HEK293 (cell line): ENCODE results near the gene GPR137C.

Experiments used
- ZNF174 ChIP-seq: fragments of 450-650 bp; formaldehyde crosslinking; IDR thresholded peaks from 2 replicates; pipeline ENCODE4 v1.5.0; 2017; ENCODE audit warnings: missing biosample characterization, mild to moderate bottlenecking, missing genetic modification characterization
- ZNF510 ChIP-seq: fragments of 450-650 bp; formaldehyde crosslinking; IDR thresholded peaks from 2 replicates; pipeline ENCODE4 v1.5.1; 2018; ENCODE audit warnings: mild to moderate bottlenecking, missing genetic modification characterization, missing biosample characterization; ENCODE audit not compliant: insufficient replicate concordance
- ZNF707 ChIP-seq: fragments of 450-650 bp; formaldehyde crosslinking; IDR thresholded peaks from 2 replicates; pipeline ENCODE4 v1.5.1; 2016; ENCODE audit warnings: missing biosample characterization, missing genetic modification characterization
- TF ChIP-seq, protein P1 (sequence below): fragments of 450-650 bp; formaldehyde crosslinking; IDR thresholded peaks from 2 replicates; pipeline ENCODE4 v1.5.1; 2016; ENCODE audit warnings: missing biosample characterization, missing genetic modification characterization
- TF ChIP-seq, protein P2 (sequence below): fragments of 450-650 bp; formaldehyde crosslinking; conservative IDR thresholded peaks from 2 replicates; pipeline ENCODE4 v1.5.1; 2016; ENCODE audit warnings: low read depth, missing biosample characterization, missing genetic modification characterization

DNA sequence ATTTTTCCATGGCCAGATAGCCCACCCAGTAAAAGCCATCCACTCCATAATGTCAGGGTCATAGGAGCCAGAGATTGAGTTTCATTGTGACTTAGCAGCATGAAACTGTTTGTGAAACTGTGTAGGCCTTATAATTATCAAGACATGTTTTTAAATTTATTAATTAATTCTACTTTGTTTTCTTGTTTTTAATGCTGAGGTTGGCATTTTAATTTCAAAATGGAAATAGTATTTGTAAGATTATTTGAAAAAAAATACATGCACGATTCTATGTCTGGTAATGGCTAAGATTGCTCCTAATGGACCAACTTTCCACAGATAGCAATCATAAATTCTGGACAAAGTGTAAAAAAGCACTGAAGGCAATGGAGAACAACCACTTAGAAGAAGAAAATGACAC, 67.1 kb downstream of the GPR137C start:
- TF ChIP-seq, protein P1, sequence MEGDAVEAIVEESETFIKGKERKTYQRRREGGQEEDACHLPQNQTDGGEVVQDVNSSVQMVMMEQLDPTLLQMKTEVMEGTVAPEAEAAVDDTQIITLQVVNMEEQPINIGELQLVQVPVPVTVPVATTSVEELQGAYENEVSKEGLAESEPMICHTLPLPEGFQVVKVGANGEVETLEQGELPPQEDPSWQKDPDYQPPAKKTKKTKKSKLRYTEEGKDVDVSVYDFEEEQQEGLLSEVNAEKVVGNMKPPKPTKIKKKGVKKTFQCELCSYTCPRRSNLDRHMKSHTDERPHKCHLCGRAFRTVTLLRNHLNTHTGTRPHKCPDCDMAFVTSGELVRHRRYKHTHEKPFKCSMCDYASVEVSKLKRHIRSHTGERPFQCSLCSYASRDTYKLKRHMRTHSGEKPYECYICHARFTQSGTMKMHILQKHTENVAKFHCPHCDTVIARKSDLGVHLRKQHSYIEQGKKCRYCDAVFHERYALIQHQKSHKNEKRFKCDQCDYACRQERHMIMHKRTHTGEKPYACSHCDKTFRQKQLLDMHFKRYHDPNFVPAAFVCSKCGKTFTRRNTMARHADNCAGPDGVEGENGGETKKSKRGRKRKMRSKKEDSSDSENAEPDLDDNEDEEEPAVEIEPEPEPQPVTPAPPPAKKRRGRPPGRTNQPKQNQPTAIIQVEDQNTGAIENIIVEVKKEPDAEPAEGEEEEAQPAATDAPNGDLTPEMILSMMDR: no peak
- TF ChIP-seq ZNF707 (tag by site-specific recombination) (no peak), ZNF510 (tag by site-specific recombination) (no peak), ZNF174 (no peak)
- TF ChIP-seq, protein P2, sequence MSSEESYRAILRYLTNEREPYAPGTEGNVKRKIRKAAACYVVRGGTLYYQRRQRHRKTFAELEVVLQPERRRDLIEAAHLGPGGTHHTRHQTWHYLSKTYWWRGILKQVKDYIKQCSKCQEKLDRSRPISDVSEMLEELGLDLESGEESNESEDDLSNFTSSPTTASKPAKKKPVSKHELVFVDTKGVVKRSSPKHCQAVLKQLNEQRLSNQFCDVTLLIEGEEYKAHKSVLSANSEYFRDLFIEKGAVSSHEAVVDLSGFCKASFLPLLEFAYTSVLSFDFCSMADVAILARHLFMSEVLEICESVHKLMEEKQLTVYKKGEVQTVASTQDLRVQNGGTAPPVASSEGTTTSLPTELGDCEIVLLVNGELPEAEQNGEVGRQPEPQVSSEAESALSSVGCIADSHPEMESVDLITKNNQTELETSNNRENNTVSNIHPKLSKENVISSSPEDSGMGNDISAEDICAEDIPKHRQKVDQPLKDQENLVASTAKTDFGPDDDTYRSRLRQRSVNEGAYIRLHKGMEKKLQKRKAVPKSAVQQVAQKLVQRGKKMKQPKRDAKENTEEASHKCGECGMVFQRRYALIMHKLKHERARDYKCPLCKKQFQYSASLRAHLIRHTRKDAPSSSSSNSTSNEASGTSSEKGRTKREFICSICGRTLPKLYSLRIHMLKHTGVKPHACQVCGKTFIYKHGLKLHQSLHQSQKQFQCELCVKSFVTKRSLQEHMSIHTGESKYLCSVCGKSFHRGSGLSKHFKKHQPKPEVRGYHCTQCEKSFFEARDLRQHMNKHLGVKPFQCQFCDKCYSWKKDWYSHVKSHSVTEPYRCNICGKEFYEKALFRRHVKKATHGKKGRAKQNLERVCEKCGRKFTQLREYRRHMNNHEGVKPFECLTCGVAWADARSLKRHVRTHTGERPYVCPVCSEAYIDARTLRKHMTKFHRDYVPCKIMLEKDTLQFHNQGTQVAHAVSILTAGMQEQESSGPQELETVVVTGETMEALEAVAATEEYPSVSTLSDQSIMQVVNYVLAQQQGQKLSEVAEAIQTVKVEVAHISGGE (tag by site-specific recombination): no peak
